HEK293T (cell line): ENCODE data around the gene ZBTB17.

ENCODE experiments used
- ARNT ChIP-seq: fragments of 450-650 bp; IDR thresholded peaks from 2 replicates; pipeline ENCODE4 v1.6.1; 2017; ENCODE audit warnings: mild to moderate bottlenecking
- BHLHE40 ChIP-seq: fragments of 450-650 bp; IDR thresholded peaks from 2 replicates; pipeline ENCODE4 v1.6.1; 2016; ENCODE audit warnings: mild to moderate bottlenecking, moderate library complexity, borderline replicate concordance
- FOXA1 ChIP-seq: fragments of 450-650 bp; IDR thresholded peaks from 2 replicates; pipeline ENCODE4 v1.6.1; 2016; ENCODE audit warnings: mild to moderate bottlenecking
- FOXK2 ChIP-seq: fragments of 450-650 bp; IDR thresholded peaks from 2 replicates; pipeline ENCODE4 v1.6.1; 2016; ENCODE audit warnings: mild to moderate bottlenecking
- FOXM1 ChIP-seq: fragments of 450-650 bp; IDR thresholded peaks from 2 replicates; pipeline ENCODE4 v1.6.1; 2017; ENCODE audit warnings: mild to moderate bottlenecking, borderline replicate concordance
- HDGF ChIP-seq: fragments of 450-650 bp; IDR thresholded peaks from 2 replicates; pipeline ENCODE4 v1.6.1; 2017; ENCODE audit warnings: antibody characterized with exemption, borderline replicate concordance
- LEF1 ChIP-seq: fragments of 450-650 bp; IDR thresholded peaks from 2 replicates; pipeline ENCODE4 v1.6.1; 2017; ENCODE audit warnings: mild to moderate bottlenecking, borderline replicate concordance
- TARDBP ChIP-seq: fragments of 450-650 bp; IDR thresholded peaks from 2 replicates; pipeline ENCODE4 v1.6.1; 2016
- ZNF384 ChIP-seq: fragments of 450-650 bp; IDR thresholded peaks from 2 replicates; pipeline ENCODE4 v1.6.1; 2016
- TF ChIP-seq, protein P1 (sequence below): fragments of 450-650 bp; IDR thresholded peaks from 2 replicates; pipeline ENCODE4 v1.6.1; 2016

DNA sequence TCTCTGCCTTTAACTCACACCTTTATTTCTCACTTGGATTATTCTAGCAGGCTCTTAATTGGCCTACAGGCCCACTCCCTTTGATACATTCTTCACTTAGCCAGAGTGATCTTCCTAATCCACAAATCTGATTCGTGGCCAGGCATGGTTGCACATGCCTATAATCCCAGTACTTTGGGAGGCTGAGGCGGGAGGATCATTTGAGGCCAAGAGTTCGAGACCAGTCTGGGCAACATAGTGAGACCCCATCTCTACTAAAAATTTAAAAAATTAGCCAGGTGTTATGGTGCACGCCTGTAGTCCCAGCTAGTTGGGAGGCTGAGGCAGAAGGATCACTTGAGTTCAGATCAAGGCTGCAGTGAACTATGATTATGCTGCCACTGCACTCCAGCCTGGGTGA is 2.1 kb downstream of the ZBTB17 start:
- TF ChIP-seq ZNF384 (no peak), FOXM1 (no peak), ARNT (no peak), LEF1 (no peak), BHLHE40 (no peak), HDGF (no peak), TARDBP (no peak), FOXA1 (no peak), FOXK2 (no peak)
- TF ChIP-seq, protein P1, sequence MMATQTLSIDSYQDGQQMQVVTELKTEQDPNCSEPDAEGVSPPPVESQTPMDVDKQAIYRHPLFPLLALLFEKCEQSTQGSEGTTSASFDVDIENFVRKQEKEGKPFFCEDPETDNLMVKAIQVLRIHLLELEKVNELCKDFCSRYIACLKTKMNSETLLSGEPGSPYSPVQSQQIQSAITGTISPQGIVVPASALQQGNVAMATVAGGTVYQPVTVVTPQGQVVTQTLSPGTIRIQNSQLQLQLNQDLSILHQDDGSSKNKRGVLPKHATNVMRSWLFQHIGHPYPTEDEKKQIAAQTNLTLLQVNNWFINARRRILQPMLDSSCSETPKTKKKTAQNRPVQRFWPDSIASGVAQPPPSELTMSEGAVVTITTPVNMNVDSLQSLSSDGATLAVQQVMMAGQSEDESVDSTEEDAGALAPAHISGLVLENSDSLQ = no peak
